ENCODE data around the gene FKBP7.

DNA sequence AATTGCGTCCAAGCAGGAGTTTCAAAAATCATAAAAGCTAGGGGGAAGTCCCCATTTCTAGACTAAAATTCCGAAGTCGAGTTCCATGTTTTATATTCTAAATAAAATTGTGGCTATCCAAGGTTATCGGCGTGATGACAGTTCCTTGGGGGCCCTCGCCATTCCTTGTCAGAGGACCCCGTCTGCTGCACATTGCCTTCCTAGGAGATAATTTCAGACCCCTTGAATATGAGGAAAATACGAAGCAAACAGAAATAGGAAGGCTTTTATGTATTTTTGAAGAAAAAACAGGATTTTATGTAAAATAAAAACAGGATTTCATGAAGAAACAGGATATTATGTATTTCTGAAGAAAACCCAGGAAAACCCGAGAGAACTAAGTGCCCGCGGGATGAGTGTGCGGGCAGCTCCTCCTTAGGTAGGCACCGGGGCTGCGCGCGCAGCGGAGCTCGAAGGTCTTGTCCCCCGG is 1.4 kb upstream of the FKBP7 start:
- no peak for TF ChIP-seq POLR2A (IDR thresholded peaks at IDR 0.05)
- TF ChIP-seq, protein P1, sequence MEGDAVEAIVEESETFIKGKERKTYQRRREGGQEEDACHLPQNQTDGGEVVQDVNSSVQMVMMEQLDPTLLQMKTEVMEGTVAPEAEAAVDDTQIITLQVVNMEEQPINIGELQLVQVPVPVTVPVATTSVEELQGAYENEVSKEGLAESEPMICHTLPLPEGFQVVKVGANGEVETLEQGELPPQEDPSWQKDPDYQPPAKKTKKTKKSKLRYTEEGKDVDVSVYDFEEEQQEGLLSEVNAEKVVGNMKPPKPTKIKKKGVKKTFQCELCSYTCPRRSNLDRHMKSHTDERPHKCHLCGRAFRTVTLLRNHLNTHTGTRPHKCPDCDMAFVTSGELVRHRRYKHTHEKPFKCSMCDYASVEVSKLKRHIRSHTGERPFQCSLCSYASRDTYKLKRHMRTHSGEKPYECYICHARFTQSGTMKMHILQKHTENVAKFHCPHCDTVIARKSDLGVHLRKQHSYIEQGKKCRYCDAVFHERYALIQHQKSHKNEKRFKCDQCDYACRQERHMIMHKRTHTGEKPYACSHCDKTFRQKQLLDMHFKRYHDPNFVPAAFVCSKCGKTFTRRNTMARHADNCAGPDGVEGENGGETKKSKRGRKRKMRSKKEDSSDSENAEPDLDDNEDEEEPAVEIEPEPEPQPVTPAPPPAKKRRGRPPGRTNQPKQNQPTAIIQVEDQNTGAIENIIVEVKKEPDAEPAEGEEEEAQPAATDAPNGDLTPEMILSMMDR (IDR thresholded peaks at IDR 0.05): no peak
- no peak for TF ChIP-seq POLR2AphosphoS5 (IDR thresholded peaks at IDR 0.05)
